ENCODE results near the gene DGKZ. TPM values are rescaled to one million over a fixed set of nuclear protein-coding genes. Genes with fewer than 3 reads are reported as not detected.
A peak's percentile ranks its signal among the peaks of the same experiment; 100 is the strongest.

DGKZ gene
- total and polyA plus RNA-seq, 2 of the 13 experiments (the other 11 are each of a cell fraction or from before 2014, with no cell fraction given): 15.8 to 20.7 TPM

DNA sequence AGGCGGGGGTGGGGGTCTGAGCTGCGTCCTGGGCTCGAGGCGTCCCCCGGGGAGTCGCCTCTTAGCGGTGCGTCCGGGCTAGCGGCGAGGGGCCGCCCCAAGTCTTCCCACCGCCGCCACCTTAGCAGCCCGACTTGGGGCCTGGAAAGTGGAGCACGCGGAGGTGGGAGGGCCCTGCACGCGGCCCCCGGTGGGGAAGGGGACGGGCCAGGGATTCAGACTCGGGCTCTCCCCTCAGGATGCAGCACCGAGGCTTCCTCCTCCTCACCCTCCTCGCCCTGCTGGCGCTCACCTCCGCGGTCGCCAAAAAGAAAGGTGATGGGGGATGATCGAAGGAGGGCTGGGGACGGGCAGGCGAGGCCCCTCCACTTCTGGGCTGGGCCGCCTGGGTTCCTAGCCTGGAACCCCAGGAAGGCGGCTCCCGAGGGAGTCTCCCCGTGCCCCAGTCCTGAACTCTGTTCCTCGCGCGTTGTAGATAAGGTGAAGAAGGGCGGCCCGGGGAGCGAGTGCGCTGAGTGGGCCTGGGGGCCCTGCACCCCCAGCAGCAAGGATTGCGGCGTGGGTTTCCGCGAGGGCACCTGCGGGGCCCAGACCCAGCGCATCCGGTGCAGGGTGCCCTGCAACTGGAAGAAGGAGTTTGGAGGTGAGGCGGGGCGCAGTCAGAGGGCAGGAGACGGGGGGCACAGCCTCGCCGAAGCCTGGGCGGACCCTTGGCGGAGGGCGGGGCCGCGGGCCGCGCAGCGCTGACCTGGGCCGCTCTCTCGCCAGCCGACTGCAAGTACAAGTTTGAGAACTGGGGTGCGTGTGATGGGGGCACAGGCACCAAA is 34.8 kb downstream of the DGKZ start (continued):
- TF ChIP-seq, protein P1, sequence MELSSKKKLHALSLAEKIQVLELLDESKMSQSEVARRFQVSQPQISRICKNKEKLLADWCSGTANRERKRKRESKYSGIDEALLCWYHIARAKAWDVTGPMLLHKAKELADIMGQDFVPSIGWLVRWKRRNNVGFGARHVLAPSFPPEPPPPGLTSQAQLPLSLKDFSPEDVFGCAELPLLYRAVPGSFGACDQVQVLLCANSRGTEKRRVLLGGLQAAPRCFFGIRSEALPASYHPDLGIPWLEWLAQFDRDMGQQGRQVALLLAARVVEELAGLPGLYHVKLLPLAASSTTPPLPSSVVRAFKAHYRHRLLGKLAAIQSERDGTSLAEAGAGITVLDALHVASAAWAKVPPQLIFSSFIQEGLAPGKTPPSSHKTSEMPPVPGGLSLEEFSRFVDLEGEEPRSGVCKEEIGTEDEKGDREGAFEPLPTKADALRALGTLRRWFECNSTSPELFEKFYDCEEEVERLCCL (CRISPR knock-in tag; IDR thresholded peaks at IDR 0.05; ENCODE audit: borderline replicate concordance): 0 out of 2 replicates have a peak, but pooled peaks have one; percentile 30
- TF ChIP-seq KDM5B (CRISPR knock-in tag; IDR thresholded peaks at IDR 0.05; ENCODE audit: borderline replicate concordance) (peak; percentile 48; the same call in 1 of the 2 replicates), PHF8 (CRISPR knock-in tag; IDR thresholded peaks at IDR 0.05) (peak; percentile 53; the same call in 1 of the 2 replicates), ZFP90 (CRISPR knock-in tag; IDR thresholded peaks at IDR 0.05; ENCODE audit: borderline replicate concordance) (0 out of 2 replicates have a peak, but pooled peaks have one; percentile 25), NRL (CRISPR knock-in tag; IDR thresholded peaks at IDR 0.05; ENCODE audit: borderline replicate concordance) (peak; percentile 61), ZNF234 (CRISPR knock-in tag; conservative IDR thresholded peaks at IDR 0.05) (0 out of 2 replicates have a peak, but pooled peaks have one; percentile 48), ZMAT3 (CRISPR knock-in tag; conservative IDR thresholded peaks at IDR 0.05) (0 out of 2 replicates have a peak, but pooled peaks have one; percentile 32), PHF5A (CRISPR knock-in tag; IDR thresholded peaks at IDR 0.05; ENCODE audit: low read depth, unreplicated experiment) (no peak), LCORL (IDR thresholded peaks at IDR 0.05) (no peak), LCORL (CRISPR knock-in tag; IDR thresholded peaks at IDR 0.05) (0 out of 2 replicates have a peak, but pooled peaks have one; percentile 23), KDM1A (CRISPR knock-in tag; IDR thresholded peaks at IDR 0.05) (no peak), ZNF101 (CRISPR knock-in tag; IDR thresholded peaks at IDR 0.05; ENCODE audit: borderline replicate concordance, low read depth) (no peak), CEBPG (CRISPR knock-in tag; IDR thresholded peaks at IDR 0.05) (no peak), ZNF790 (CRISPR knock-in tag; IDR thresholded peaks at IDR 0.05; ENCODE audit: borderline replicate concordance) (peak; percentile 29; the same call in 1 of the 2 replicates), NONO (IDR thresholded peaks at IDR 0.05) (no peak), NONO (CRISPR knock-in tag; conservative IDR thresholded peaks at IDR 0.05) (no peak; the same call in 1 of the 2 replicates), ZNF260 (CRISPR knock-in tag; IDR thresholded peaks at IDR 0.05; ENCODE audit: borderline replicate concordance, low read depth) (no peak)
- TF ChIP-seq, protein P2, sequence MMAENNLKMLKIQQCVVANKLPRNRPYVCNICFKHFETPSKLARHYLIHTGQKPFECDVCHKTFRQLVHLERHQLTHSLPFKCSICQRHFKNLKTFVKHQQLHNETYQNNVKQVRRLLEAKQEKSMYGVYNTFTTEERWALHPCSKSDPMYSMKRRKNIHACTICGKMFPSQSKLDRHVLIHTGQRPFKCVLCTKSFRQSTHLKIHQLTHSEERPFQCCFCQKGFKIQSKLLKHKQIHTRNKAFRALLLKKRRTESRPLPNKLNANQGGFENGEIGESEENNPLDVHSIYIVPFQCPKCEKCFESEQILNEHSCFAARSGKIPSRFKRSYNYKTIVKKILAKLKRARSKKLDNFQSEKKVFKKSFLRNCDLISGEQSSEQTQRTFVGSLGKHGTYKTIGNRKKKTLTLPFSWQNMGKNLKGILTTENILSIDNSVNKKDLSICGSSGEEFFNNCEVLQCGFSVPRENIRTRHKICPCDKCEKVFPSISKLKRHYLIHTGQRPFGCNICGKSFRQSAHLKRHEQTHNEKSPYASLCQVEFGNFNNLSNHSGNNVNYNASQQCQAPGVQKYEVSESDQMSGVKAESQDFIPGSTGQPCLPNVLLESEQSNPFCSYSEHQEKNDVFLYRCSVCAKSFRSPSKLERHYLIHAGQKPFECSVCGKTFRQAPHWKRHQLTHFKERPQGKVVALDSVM (CRISPR knock-in tag; IDR thresholded peaks at IDR 0.05): no peak
- TF ChIP-seq, protein P3, sequence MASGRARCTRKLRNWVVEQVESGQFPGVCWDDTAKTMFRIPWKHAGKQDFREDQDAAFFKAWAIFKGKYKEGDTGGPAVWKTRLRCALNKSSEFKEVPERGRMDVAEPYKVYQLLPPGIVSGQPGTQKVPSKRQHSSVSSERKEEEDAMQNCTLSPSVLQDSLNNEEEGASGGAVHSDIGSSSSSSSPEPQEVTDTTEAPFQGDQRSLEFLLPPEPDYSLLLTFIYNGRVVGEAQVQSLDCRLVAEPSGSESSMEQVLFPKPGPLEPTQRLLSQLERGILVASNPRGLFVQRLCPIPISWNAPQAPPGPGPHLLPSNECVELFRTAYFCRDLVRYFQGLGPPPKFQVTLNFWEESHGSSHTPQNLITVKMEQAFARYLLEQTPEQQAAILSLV (CRISPR knock-in tag; IDR thresholded peaks at IDR 0.05; ENCODE audit: borderline replicate concordance): no peak
- TF ChIP-seq, protein P4, sequence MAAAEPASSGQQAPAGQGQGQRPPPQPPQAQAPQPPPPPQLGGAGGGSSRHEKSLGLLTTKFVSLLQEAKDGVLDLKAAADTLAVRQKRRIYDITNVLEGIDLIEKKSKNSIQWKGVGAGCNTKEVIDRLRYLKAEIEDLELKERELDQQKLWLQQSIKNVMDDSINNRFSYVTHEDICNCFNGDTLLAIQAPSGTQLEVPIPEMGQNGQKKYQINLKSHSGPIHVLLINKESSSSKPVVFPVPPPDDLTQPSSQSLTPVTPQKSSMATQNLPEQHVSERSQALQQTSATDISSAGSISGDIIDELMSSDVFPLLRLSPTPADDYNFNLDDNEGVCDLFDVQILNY (CRISPR knock-in tag; conservative IDR thresholded peaks at IDR 0.05): no peak
- TF ChIP-seq, protein P5, sequence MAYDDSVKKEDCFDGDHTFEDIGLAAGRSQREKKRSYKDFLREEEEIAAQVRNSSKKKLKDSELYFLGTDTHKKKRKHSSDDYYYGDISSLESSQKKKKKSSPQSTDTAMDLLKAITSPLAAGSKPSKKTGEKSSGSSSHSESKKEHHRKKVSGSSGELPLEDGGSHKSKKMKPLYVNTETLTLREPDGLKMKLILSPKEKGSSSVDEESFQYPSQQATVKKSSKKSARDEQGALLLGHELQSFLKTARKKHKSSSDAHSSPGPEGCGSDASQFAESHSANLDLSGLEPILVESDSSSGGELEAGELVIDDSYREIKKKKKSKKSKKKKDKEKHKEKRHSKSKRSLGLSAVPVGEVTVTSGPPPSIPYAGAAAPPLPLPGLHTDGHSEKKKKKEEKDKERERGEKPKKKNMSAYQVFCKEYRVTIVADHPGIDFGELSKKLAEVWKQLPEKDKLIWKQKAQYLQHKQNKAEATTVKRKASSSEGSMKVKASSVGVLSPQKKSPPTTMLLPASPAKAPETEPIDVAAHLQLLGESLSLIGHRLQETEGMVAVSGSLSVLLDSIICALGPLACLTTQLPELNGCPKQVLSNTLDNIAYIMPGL (CRISPR knock-in tag; IDR thresholded peaks at IDR 0.05; ENCODE audit: borderline replicate concordance in 1 of 2, low read depth in 1 of 2): peak in 1 of 2 experiments; percentile 39; a peak in 1 of 4 replicates

Data from HepG2 (cell line).